Measurements from ENCODE around the gene TDP2.

The TDP2 gene

DNA sequence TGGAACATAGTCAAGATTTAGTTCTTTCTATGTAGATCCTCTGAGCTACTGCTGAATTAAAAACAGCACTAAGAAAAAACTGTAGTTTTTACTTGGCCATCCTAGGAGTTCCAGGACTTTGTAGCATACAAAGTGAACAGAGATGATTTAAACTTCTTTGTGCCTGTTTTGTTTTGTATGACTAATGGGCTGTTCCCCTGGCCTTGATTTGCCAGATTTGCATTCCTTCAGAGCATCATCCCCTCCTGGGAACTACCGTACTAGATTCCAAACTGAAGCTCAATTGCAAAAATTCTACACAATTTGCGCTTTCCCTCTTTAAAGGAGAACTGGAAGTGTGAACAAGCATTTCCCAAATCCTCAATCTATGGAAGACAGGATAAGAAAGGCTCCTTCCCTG, 23.3 kb upstream of the TDP2 start:
- no peak overlapping the region for H2BK15ac ChIP-seq (ENCODE audit: low read length)
- DNase-seq (ENCODE audit: low spot score) = no peak
- H3K9me3 ChIP-seq (replicated peaks in 1 of 2; ENCODE audit: control insufficient read depth in 2 of 2, insufficient read depth in 1 of 2, low read depth in 1 of 2, low read length in 2 of 2) = no peaks in the 10 kb centered on the region
- no peak overlapping the region for H2BK120ac ChIP-seq (ENCODE audit: low read depth, low read length)
- H2AFZ ChIP-seq (ENCODE audit: low read length) = no peak overlapping the region
- H3K36me3 ChIP-seq (replicated peaks in 1 of 2; ENCODE audit: control insufficient read depth in 2 of 2, insufficient read depth in 2 of 2, low read length in 2 of 2) = peaks cover 0 to 4% of the 10 kb centered on the region in 2 donors
- no peaks in the 10 kb centered on the region for H3K27me3 ChIP-seq (ENCODE audit: control insufficient read depth in 3 of 3, insufficient read depth in 3 of 3, low read depth in 1 of 3, low read length in 3 of 3)
- no peak overlapping the region for H2BK5ac ChIP-seq (ENCODE audit: low read length)
- no peaks in the 10 kb centered on the region for H3K79me1 ChIP-seq (ENCODE audit: low read depth, low read length)
- H3K14ac ChIP-seq (ENCODE audit: low read length) = no peak overlapping the region
- no peak overlapping the region for H3K4me2 ChIP-seq (ENCODE audit: insufficient read depth, low read length, poor library complexity, severe bottlenecking)
- no peak overlapping the region for H2BK12ac ChIP-seq (ENCODE audit: low read length)
- H3K23ac ChIP-seq (ENCODE audit: low read depth, low read length, poor library complexity) = no peak overlapping the region
- no peak overlapping the region for H3K18ac ChIP-seq (ENCODE audit: low read length)
- no peak overlapping the region for H4K91ac ChIP-seq (ENCODE audit: low read depth, low read length, poor library complexity)
- no peak overlapping the region for H3K4ac ChIP-seq (ENCODE audit: low read length)
- H4K8ac ChIP-seq (ENCODE audit: low read depth, low read length) = no peak overlapping the region
- no peaks in the 10 kb centered on the region for H3K4me1 ChIP-seq (ENCODE audit: control insufficient read depth in 2 of 2, insufficient read depth in 1 of 2, low read depth in 1 of 2, low read length in 2 of 2)
- H3K9ac ChIP-seq (ENCODE audit: low read depth, low read length, poor library complexity) = no peak overlapping the region
- H3K27ac ChIP-seq (replicated peaks; ENCODE audit: low read length) = no peak overlapping the region
- no peak overlapping the region for H3K4me3 ChIP-seq (ENCODE audit: low read length in 2 of 2)
- H2AK5ac ChIP-seq (ENCODE audit: low read depth, low read length) = no peak overlapping the region
- no CpG with 5 or more reads among the region's 2 CpGs for WGBS, 2 donors (ENCODE audit: extremely low coverage in 2 of 2, insufficient read length in 2 of 2, insufficient replicate concordance in 1 of 2)

GRCh38 chr6:24686946-24687345, 20.2 kb upstream of the TDP2 start:
- H2BK5ac ChIP-seq (ENCODE audit: low read length) = no peak overlapping the region
- no peak overlapping the region for H3K27ac ChIP-seq (replicated peaks; ENCODE audit: low read length)
- H4K8ac ChIP-seq (ENCODE audit: low read depth, low read length) = no peak overlapping the region
- no CpG with 5 or more reads among the region's 4 CpGs for WGBS, 2 donors (ENCODE audit: extremely low coverage in 2 of 2, insufficient read length in 2 of 2, insufficient replicate concordance in 1 of 2)
- no peak overlapping the region for H2AK5ac ChIP-seq (ENCODE audit: low read depth, low read length)
- H3K18ac ChIP-seq (ENCODE audit: low read length) = no peak overlapping the region
- H3K27me3 ChIP-seq (ENCODE audit: control insufficient read depth in 3 of 3, insufficient read depth in 3 of 3, low read depth in 1 of 3, low read length in 3 of 3) = no peaks in the 10 kb centered on the region
- peaks cover 0 to 5% of the 10 kb centered on the region in 2 donors for H3K4me1 ChIP-seq (ENCODE audit: control insufficient read depth in 2 of 2, insufficient read depth in 1 of 2, low read depth in 1 of 2, low read length in 2 of 2)
- H3K9me3 ChIP-seq (replicated peaks in 1 of 2; ENCODE audit: control insufficient read depth in 2 of 2, insufficient read depth in 1 of 2, low read depth in 1 of 2, low read length in 2 of 2) = no peaks in the 10 kb centered on the region
- no peak overlapping the region for H3K23ac ChIP-seq (ENCODE audit: low read depth, low read length, poor library complexity)
- H2BK120ac ChIP-seq (ENCODE audit: low read depth, low read length) = no peak overlapping the region
- no peak overlapping the region for H3K4me3 ChIP-seq (ENCODE audit: low read length in 2 of 2)
- no peak overlapping the region for H3K4me2 ChIP-seq (ENCODE audit: insufficient read depth, low read length, poor library complexity, severe bottlenecking)
- H2BK12ac ChIP-seq (ENCODE audit: low read length) = no peak overlapping the region
- no peak overlapping the region for H4K91ac ChIP-seq (ENCODE audit: low read depth, low read length, poor library complexity)
- peaks cover 0 to 4% of the 10 kb centered on the region in 2 donors for H3K36me3 ChIP-seq (replicated peaks in 1 of 2; ENCODE audit: control insufficient read depth in 2 of 2, insufficient read depth in 2 of 2, low read length in 2 of 2)
- H3K14ac ChIP-seq (ENCODE audit: low read length) = no peak overlapping the region
- H2AFZ ChIP-seq (ENCODE audit: low read length) = no peak overlapping the region
- no peak overlapping the region for H3K4ac ChIP-seq (ENCODE audit: low read length)
- no peak for DNase-seq (ENCODE audit: low spot score)
- no peak overlapping the region for H3K9ac ChIP-seq (ENCODE audit: low read depth, low read length, poor library complexity)
- no peaks in the 10 kb centered on the region for H3K79me1 ChIP-seq (ENCODE audit: low read depth, low read length)
- H2BK15ac ChIP-seq (ENCODE audit: low read length) = no peak overlapping the region

DNA sequence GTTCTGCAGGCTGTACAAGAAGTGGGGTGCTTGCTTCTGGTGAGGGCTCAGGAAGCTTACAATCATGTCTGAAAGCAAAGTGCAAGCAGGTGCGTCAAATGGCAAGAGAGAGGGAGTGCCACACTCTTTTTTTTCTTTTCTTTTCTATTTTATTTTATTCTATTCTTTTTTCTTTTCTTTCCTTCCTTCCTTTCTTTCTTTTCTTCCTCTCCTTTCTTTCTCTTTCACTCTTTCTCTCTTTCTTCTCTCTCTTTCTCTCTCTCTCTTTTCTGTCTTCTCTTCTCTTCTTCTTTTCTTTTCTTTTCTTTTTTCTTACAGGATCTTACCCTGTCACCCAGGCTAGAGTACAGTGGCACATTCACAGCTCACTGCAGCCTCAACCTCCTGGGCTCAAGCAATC, 19.7 kb upstream of the TDP2 start:
- H3K14ac ChIP-seq (ENCODE audit: low read length) = no peak overlapping the region
- H3K4me3 ChIP-seq (ENCODE audit: low read length in 2 of 2) = no peak overlapping the region
- H3K9ac ChIP-seq (ENCODE audit: low read depth, low read length, poor library complexity) = no peak overlapping the region
- no peak overlapping the region for H2BK12ac ChIP-seq (ENCODE audit: low read length)
- H2BK5ac ChIP-seq (ENCODE audit: low read length) = no peak overlapping the region
- no peak overlapping the region for H2BK120ac ChIP-seq (ENCODE audit: low read depth, low read length)
- H3K4ac ChIP-seq (ENCODE audit: low read length) = no peak overlapping the region
- no peak for DNase-seq (ENCODE audit: low spot score)
- H2BK15ac ChIP-seq (ENCODE audit: low read length) = no peak overlapping the region
- no peak overlapping the region for H3K27ac ChIP-seq (replicated peaks; ENCODE audit: low read length)
- H3K23ac ChIP-seq (ENCODE audit: low read depth, low read length, poor library complexity) = no peak overlapping the region
- H3K4me1 ChIP-seq (ENCODE audit: control insufficient read depth in 2 of 2, insufficient read depth in 1 of 2, low read depth in 1 of 2, low read length in 2 of 2) = peaks cover 0 to 5% of the 10 kb centered on the region in 2 donors
- H4K91ac ChIP-seq (ENCODE audit: low read depth, low read length, poor library complexity) = no peak overlapping the region
- no peak overlapping the region for H3K18ac ChIP-seq (ENCODE audit: low read length)
- no peak overlapping the region for H4K8ac ChIP-seq (ENCODE audit: low read depth, low read length)
- H3K79me1 ChIP-seq (ENCODE audit: low read depth, low read length) = no peaks in the 10 kb centered on the region
- H3K36me3 ChIP-seq (replicated peaks in 1 of 2; ENCODE audit: control insufficient read depth in 2 of 2, insufficient read depth in 2 of 2, low read length in 2 of 2) = peaks cover 0 to 4% of the 10 kb centered on the region in 2 donors
- H3K9me3 ChIP-seq (replicated peaks in 1 of 2; ENCODE audit: control insufficient read depth in 2 of 2, insufficient read depth in 1 of 2, low read depth in 1 of 2, low read length in 2 of 2) = no peaks in the 10 kb centered on the region
- no peak overlapping the region for H2AFZ ChIP-seq (ENCODE audit: low read length)
- no peak overlapping the region for H2AK5ac ChIP-seq (ENCODE audit: low read depth, low read length)
- H3K4me2 ChIP-seq (ENCODE audit: insufficient read depth, low read length, poor library complexity, severe bottlenecking) = no peak overlapping the region
- WGBS, 2 donors (ENCODE audit: extremely low coverage in 2 of 2, insufficient read length in 2 of 2, insufficient replicate concordance in 1 of 2) = no CpG with 5 or more reads among the region's 1 CpG
- no peaks in the 10 kb centered on the region for H3K27me3 ChIP-seq (ENCODE audit: control insufficient read depth in 3 of 3, insufficient read depth in 3 of 3, low read depth in 1 of 3, low read length in 3 of 3)

DNA sequence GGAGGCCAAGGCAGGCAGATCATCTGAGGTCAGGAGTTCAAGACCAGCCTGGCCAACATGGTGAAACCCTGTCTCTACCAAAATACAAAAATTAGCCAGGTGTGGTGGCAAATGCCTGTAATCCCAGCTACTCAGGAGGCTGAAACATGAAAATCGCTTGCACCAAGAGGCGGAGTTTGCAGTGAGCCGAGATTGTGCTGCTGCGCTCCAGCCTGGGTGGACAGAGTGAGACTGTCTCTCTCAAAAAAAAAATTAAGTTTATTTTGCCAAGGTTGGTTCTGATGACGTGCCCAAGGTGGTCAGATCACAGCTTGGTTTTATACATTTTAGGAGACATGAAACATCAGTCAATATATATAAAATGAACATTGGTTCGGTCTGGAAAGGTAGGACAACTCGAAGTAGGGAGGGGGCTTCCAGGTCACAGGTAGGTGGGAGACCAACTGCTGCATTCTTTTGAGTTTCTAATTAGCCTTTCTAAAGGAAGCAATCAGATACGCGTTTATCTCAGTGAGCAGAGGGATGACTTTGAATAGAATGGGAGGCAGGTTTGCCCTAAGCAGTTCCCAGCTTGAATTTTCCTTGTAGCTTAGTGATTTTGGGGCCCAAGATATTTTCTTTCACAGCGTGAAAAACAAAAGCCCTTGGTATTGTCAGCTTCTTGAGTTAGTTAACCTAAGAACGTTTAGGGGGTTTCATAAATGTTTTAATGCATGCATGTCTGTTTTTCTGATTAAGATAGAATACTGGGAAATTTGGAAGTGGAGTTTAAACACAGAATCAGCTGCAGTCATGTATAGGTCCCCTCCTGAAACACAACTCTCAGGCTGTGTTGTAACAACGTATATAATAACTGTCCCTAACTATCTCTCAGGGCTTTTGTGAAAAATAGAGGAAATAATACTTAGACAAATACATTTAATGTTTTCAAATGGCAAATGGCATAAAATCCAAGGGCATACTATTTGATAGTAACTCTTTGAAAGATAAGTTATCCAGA, 16.9 kb upstream of the TDP2 start:
- Histone ChIP-seq H3K23ac (ENCODE audit: low read depth, low read length, poor library complexity) (no peak overlapping the region), H2BK12ac (ENCODE audit: low read length) (no peak overlapping the region), H3K36me3 (replicated peaks in 1 of 2; ENCODE audit: control insufficient read depth in 2 of 2, insufficient read depth in 2 of 2, low read length in 2 of 2) (peaks cover 0 to 4% of the 10 kb centered on the region in 2 donors), H3K4me2 (ENCODE audit: insufficient read depth, low read length, poor library complexity, severe bottlenecking) (no peak overlapping the region), H3K27me3 (ENCODE audit: control insufficient read depth in 3 of 3, insufficient read depth in 3 of 3, low read depth in 1 of 3, low read length in 3 of 3) (no peaks in the 10 kb centered on the region), H3K79me1 (ENCODE audit: low read depth, low read length) (no peaks in the 10 kb centered on the region), H3K14ac (ENCODE audit: low read length) (no peak overlapping the region), H3K4me3 (ENCODE audit: low read length in 2 of 2) (no peak overlapping the region), H2AFZ (ENCODE audit: low read length) (no peak overlapping the region), H3K9me3 (replicated peaks in 1 of 2; ENCODE audit: control insufficient read depth in 2 of 2, insufficient read depth in 1 of 2, low read depth in 1 of 2, low read length in 2 of 2) (no peaks in the 10 kb centered on the region), H3K27ac (replicated peaks; ENCODE audit: low read length) (no peak overlapping the region), H4K8ac (ENCODE audit: low read depth, low read length) (no peak overlapping the region), H3K9ac (ENCODE audit: low read depth, low read length, poor library complexity) (no peak overlapping the region), H2BK15ac (ENCODE audit: low read length) (no peak overlapping the region), H2AK5ac (ENCODE audit: low read depth, low read length) (no peak overlapping the region), H3K4me1 (ENCODE audit: control insufficient read depth in 2 of 2, insufficient read depth in 1 of 2, low read depth in 1 of 2, low read length in 2 of 2) (peaks cover 0 to 5% of the 10 kb centered on the region in 2 donors), H3K4ac (ENCODE audit: low read length) (no peak overlapping the region), H2BK5ac (ENCODE audit: low read length) (no peak overlapping the region), H3K18ac (ENCODE audit: low read length) (no peak overlapping the region), H4K91ac (ENCODE audit: low read depth, low read length, poor library complexity) (no peak overlapping the region), H2BK120ac (ENCODE audit: low read depth, low read length) (no peak overlapping the region)
- WGBS, 2 donors (ENCODE audit: extremely low coverage in 2 of 2, insufficient read length in 2 of 2, insufficient replicate concordance in 1 of 2) = no CpG with 5 or more reads among the region's 12 CpGs
- DNase-seq (ENCODE audit: low spot score) = no peak
